HG03469 (cell line): ENCODE data around the gene PPM1N.

Source experiments
- ATAC-seq: cut with Tn5 transposase; IDR thresholded peaks from one replicate; pipeline ENCODE4 v1.9.1; 2021; ENCODE audit warnings: mild to moderate bottlenecking, moderate library complexity, moderate number of reproducible peaks; ENCODE audit not compliant: unreplicated experiment

The PPM1N gene

DNA sequence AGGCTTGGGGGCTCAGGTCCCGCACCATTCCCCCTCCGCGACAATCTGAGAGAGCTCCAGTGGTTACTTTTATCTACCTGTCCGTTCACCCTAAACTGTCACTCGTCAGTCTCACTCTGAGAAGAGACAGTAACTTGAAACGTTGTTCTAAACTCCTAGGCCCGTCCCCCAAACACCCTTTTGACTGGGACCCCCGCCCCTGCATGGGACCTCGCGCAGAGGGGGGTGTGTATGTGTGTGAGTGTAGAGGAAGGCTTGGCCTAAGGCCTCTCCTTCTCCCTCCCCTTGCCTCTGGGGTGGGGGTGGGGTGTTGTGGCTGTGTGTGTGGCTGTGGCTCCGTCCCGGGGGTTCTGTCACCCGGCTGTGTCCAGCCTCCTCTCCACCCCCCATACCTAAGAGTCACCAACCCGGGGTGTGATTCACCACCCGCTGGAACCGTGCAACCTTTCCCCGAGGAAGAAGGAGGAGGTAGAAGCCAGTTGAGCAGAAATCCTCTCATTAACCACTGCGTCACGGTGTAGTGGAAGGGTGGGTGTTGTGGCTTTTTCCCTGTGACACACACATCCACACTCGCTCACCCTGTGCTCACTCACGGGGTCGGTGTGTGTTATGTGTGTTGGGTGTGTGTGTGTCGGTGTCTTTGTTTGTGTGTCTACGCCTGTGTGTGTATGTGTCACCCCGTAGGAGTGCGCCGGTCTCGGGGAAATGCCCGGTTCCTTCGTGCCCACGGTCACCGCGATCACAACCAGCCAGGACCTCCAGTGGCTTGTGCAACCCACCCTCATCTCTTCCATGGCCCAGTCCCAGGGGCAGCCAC, 28.1 kb upstream of the PPM1N start:
- ATAC-seq, result no peak

GRCh38 chr19:45470762-45471081, 27.5 kb upstream of the PPM1N start:
- no peak for ATAC-seq

GRCh38 chr19:45471111-45471930, 26.9 kb upstream of the PPM1N start:
- ATAC-seq, result no peak

GRCh38 chr19:45471931-45472562, 26.2 kb upstream of the PPM1N start:
- ATAC-seq, result no peak

GRCh38 chr19:45472563-45473366, 25.5 kb upstream of the PPM1N start:
- ATAC-seq, result no peak

GRCh38 chr19:45473367-45473681, 24.9 kb upstream of the PPM1N start:
- ATAC-seq, result no peak

GRCh38 chr19:45473682-45474605, 24.3 kb upstream of the PPM1N start:
- ATAC-seq, result no peak

DNA sequence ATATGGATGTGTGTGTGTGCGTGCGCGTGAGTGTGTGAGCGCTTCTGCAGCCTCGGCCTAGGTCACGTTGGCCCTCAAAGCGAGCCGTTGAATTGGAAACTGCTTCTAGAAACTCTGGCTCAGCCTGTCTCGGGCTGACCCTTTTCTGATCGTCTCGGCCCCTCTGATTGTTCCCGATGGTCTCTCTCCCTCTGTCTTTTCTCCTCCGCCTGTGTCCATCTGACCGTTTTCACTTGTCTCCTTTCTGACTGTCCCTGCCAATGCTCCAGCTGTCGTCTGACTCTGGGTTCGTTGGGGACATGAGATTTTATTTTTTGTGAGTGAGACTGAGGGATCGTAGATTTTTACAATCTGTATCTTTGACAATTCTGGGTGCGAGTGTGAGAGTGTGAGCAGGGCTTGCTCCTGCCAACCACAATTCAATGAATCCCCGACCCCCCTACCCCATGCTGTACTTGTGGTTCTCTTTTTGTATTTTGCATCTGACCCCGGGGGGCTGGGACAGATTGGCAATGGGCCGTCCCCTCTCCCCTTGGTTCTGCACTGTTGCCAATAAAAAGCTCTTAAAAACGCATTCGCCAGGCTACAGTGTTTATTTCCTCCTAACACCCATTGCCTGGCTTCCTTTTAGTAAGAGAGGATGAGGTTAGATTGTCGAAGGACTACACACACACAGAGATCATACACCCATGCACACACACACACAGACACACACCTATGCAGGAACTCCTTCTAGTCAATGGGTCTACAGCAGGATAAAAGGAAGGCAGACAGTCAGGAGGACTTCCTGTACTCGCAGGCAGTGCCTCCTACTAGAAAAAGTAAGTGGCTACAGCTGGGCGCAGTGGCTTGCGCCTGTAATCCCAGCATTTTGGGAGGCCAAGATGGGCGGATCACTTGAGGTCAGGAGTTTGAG, 23.4 kb upstream of the PPM1N start:
- ATAC-seq, result no peak

DNA sequence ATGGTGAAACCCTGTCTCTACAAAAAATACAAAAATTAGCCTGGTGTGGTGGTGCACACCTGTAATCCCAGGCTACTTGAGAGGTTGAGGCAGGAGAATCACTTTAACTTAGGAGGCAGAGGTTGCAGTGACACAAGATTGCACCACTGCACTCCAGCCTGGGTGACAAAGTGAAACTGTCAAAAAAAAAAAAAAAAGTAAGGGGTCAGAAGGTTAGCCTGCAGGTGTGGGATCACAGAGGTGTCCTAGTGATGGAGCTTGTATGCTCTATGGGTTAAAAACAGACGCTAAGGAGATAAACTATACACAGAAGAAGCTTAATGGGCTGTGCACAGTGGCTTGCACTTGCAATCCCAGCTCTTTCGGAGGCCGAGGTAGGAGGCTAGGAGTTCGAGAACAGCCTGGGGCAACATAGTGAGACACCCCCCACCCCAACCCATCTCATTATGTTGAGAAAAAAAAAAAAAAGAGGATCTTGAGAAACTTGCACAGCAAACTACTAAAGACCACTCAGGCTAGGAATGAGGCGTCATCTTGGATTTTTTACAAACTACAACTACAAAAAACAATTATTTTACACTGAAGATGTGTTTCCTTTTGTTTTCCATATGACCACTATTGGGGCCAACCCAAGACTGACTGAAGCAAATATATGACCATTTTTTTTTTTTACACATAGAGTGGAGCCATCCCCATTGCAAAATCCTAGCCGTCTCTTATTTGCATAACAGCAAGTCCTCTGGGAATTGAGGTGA, 22.5 kb upstream of the PPM1N start:
- ATAC-seq, result no peak

- ATAC-seq, result no peak
Measured at GRCh38 chr19:45476304-45476703, 21.9 kb upstream of the PPM1N start.

- no peak for ATAC-seq
Measured at GRCh38 chr19:45477186-45477585, 21.1 kb upstream of the PPM1N start.

GRCh38 chr19:45477713-45478453, 20.4 kb upstream of the PPM1N start:
- ATAC-seq, result no peak

- peak; percentile 47 for ATAC-seq
Measured at GRCh38 chr19:45478454-45479238, 19.6 kb upstream of the PPM1N start.

GRCh38 chr19:45483033-45483432, 15.2 kb upstream of the PPM1N start:
- ATAC-seq, result no peak

- no peak for ATAC-seq
Measured at GRCh38 chr19:45484273-45484945, 13.8 kb upstream of the PPM1N start.
